ENCODE data around the gene GARS1.

The GARS1 gene

GRCh38 chr7:30655096-30655970 is 60.7 kb downstream of the GARS1 start:
- no peak for DNase-seq (ENCODE audit: low read depth in 3 of 3)

GRCh38 chr7:30656006-30656957 is 61.6 kb downstream of the GARS1 start:
- no peak for DNase-seq (ENCODE audit: low read depth in 3 of 3)

GRCh38 chr7:30657131-30657530 is 62.5 kb downstream of the GARS1 start:
- DNase-seq (ENCODE audit: low read depth in 3 of 3), result no peak

- no peak for DNase-seq (ENCODE audit: low read depth in 3 of 3)
Observed at GRCh38 chr7:30658479-30659074, 63.9 kb downstream of the GARS1 start.

GRCh38 chr7:30659312-30659711 is 64.6 kb downstream of the GARS1 start:
- no peak for DNase-seq (ENCODE audit: low read depth in 3 of 3)

- no peak for DNase-seq (ENCODE audit: low read depth in 3 of 3)
Observed at GRCh38 chr7:30660331-30661255, 65.9 kb downstream of the GARS1 start.

GRCh38 chr7:30661926-30662325 is 67.2 kb downstream of the GARS1 start:
- no peak for DNase-seq (ENCODE audit: low read depth in 3 of 3)

GRCh38 chr7:30662431-30662939 is 67.8 kb downstream of the GARS1 start:
- DNase-seq (ENCODE audit: low read depth in 3 of 3), result no peak

GRCh38 chr7:30663414-30663813 is 68.7 kb downstream of the GARS1 start:
- DNase-seq (ENCODE audit: low read depth in 3 of 3), result no peak

GRCh38 chr7:30664184-30664885 is 69.7 kb downstream of the GARS1 start:
- DNase-seq (ENCODE audit: low read depth in 3 of 3), result no peak

GRCh38 chr7:30665043-30665442 is 70.4 kb downstream of the GARS1 start:
- DNase-seq (ENCODE audit: low read depth in 3 of 3), result no peak

- DNase-seq (ENCODE audit: low read depth in 3 of 3), result no peak
Observed at GRCh38 chr7:30665449-30665848, 70.8 kb downstream of the GARS1 start.

- no peak for DNase-seq (ENCODE audit: low read depth in 3 of 3)
Observed at GRCh38 chr7:30667172-30667571, 72.5 kb downstream of the GARS1 start.

- DNase-seq (ENCODE audit: low read depth in 3 of 3), result no peak
Observed at GRCh38 chr7:30668102-30668501, 73.4 kb downstream of the GARS1 start.

- no peak for DNase-seq (ENCODE audit: low read depth in 3 of 3)
Observed at GRCh38 chr7:30671793-30672465, 77.3 kb downstream of the GARS1 start.

- DNase-seq (ENCODE audit: low read depth in 3 of 3), result no peak
Observed at GRCh38 chr7:30674420-30674819, 79.7 kb downstream of the GARS1 start.

GRCh38 chr7:30674876-30675275 is 80.2 kb downstream of the GARS1 start:
- DNase-seq (ENCODE audit: low read depth in 3 of 3), result no peak

- DNase-seq (ENCODE audit: low read depth in 3 of 3), result no peak
Observed at GRCh38 chr7:30678805-30679204, 84.1 kb downstream of the GARS1 start.

GRCh38 chr7:30679664-30680063 is 85.0 kb downstream of the GARS1 start:
- no peak for DNase-seq (ENCODE audit: low read depth in 3 of 3)

- no peak for DNase-seq (ENCODE audit: low read depth in 3 of 3)
Observed at GRCh38 chr7:30681331-30681797, 86.7 kb downstream of the GARS1 start.

Measured in stimulated activated CD4-positive, alpha-beta T cell treated with anti-CD3 and anti-CD28 coated beads, TNF-alpha, amount 100 ng/mL, for 4 hours (primary cell).